Mucosa of stomach (tissue), 1 donor: ENCODE results near the gene RALGPS1.

Experiments used
- H3K27me3 ChIP-seq: one replicate; pipeline ENCODE4 v1.7.0; 2013; ENCODE audit warnings: mild to moderate bottlenecking, low read length; ENCODE audit not compliant: control insufficient read depth, insufficient read depth
- H3K36me3 ChIP-seq: one replicate; pipeline ENCODE4 v1.7.0; 2013; ENCODE audit warnings: low read length; ENCODE audit not compliant: control insufficient read depth, insufficient read depth
- H3K4me1 ChIP-seq: one replicate; pipeline ENCODE4 v1.7.0; 2013; ENCODE audit warnings: mild to moderate bottlenecking, low read length; ENCODE audit not compliant: control insufficient read depth, insufficient read depth
- H3K4me3 ChIP-seq: one replicate; pipeline ENCODE4 v1.7.0; 2013; ENCODE audit warnings: low read length
- H3K9ac ChIP-seq: one replicate; pipeline ENCODE4 v1.7.0; 2013; ENCODE audit warnings: mild to moderate bottlenecking, low read length, moderate library complexity
- H3K9me3 ChIP-seq: one replicate; pipeline ENCODE4 v1.7.0; 2013; ENCODE audit warnings: mild to moderate bottlenecking, low read length, moderate library complexity; ENCODE audit not compliant: control insufficient read depth
- donor health status: Pancreatic carcinoma.

The RALGPS1 gene

GRCh38 chr9:127121628-127122175 lies 207.1 kb downstream of the RALGPS1 start:
- Histone ChIP-seq H3K27me3 (no peaks in the 10 kb centered on the region), H3K9me3 (no peaks in the 10 kb centered on the region), H3K4me3 (no peak overlapping the region), H3K4me1 (peaks cover 28% of the 10 kb centered on the region), H3K36me3 (peaks cover 6% of the 10 kb centered on the region), H3K9ac (peak overlapping the region; percentile 65)

GRCh38 chr9:127122176-127123063 lies 207.8 kb downstream of the RALGPS1 start, which contains the start of gene ANGPTL2:
ANGPTL2 (minus strand) TSS chr9:127122635; CDS start chr9:127108731, 13,904 bp downstream.
- peak within 1 kb of the TSS; percentile 65 for H3K9ac ChIP-seq
- H3K9me3 ChIP-seq, result no peaks in the 10 kb centered on the region
- peaks cover 6% of the 10 kb centered on the region for H3K36me3 ChIP-seq
- no peaks in the 10 kb centered on the region for H3K27me3 ChIP-seq
- no peak within 1 kb of the TSS for H3K4me3 ChIP-seq
- peaks cover 28% of the 10 kb centered on the region for H3K4me1 ChIP-seq

- H3K9ac ChIP-seq, result peak overlapping the region; percentile 26
- peaks cover 6% of the 10 kb centered on the region for H3K36me3 ChIP-seq
- H3K4me1 ChIP-seq, result peaks cover 28% of the 10 kb centered on the region
- no peaks in the 10 kb centered on the region for H3K27me3 ChIP-seq
- H3K9me3 ChIP-seq, result no peaks in the 10 kb centered on the region
- no peak overlapping the region for H3K4me3 ChIP-seq
Measured at GRCh38 chr9:127123064-127123890, 208.7 kb downstream of the RALGPS1 start.

GRCh38 chr9:127124111-127124531 lies 209.5 kb downstream of the RALGPS1 start:
- H3K4me1 ChIP-seq, result peaks cover 36% of the 10 kb centered on the region
- no peaks in the 10 kb centered on the region for H3K9me3 ChIP-seq

GRCh38 chr9:127124792-127125191 lies 210.2 kb downstream of the RALGPS1 start:
- Histone ChIP-seq H3K9me3 (no peaks in the 10 kb centered on the region), H3K4me3 (no peak overlapping the region), H3K27me3 (no peaks in the 10 kb centered on the region), H3K4me1 (peaks cover 42% of the 10 kb centered on the region), H3K36me3 (no peaks in the 10 kb centered on the region), H3K9ac (no peak overlapping the region)

More at GRCh38 chr9:127124111-127124531, 209.5 kb downstream of the RALGPS1 start:
- Histone ChIP-seq H3K27me3 (no peaks in the 10 kb centered on the region), H3K36me3 (peaks cover under 1% of the 10 kb centered on the region), H3K9ac (no peak overlapping the region), H3K4me3 (no peak overlapping the region)

GRCh38 chr9:127126971-127127370 lies 212.4 kb downstream of the RALGPS1 start:
- no peaks in the 10 kb centered on the region for H3K9me3 ChIP-seq
- H3K4me1 ChIP-seq, result peaks cover 52% of the 10 kb centered on the region
- H3K27me3 ChIP-seq, result no peaks in the 10 kb centered on the region
- no peaks in the 10 kb centered on the region for H3K36me3 ChIP-seq
- no peak overlapping the region for H3K9ac ChIP-seq
- H3K4me3 ChIP-seq, result no peak overlapping the region

- Histone ChIP-seq H3K36me3 (no peaks in the 10 kb centered on the region), H3K9ac (no peak overlapping the region), H3K4me3 (no peak overlapping the region), H3K27me3 (no peaks in the 10 kb centered on the region), H3K4me1 (peaks cover 52% of the 10 kb centered on the region), H3K9me3 (no peaks in the 10 kb centered on the region)
Measured at GRCh38 chr9:127128341-127129072, 213.9 kb downstream of the RALGPS1 start.

- H3K4me3 ChIP-seq, result no peak overlapping the region
- no peaks in the 10 kb centered on the region for H3K9me3 ChIP-seq
Measured at GRCh38 chr9:127129073-127129717, 214.6 kb downstream of the RALGPS1 start.

GRCh38 chr9:127129718-127130085 lies 215.1 kb downstream of the RALGPS1 start:
- Histone ChIP-seq H3K4me1 (peaks cover 59% of the 10 kb centered on the region), H3K36me3 (no peaks in the 10 kb centered on the region), H3K4me3 (no peak overlapping the region), H3K27me3 (no peaks in the 10 kb centered on the region), H3K9me3 (no peaks in the 10 kb centered on the region), H3K9ac (no peak overlapping the region)

More at GRCh38 chr9:127129073-127129717, 214.6 kb downstream of the RALGPS1 start:
- no peaks in the 10 kb centered on the region for H3K27me3 ChIP-seq
- no peaks in the 10 kb centered on the region for H3K36me3 ChIP-seq
- H3K4me1 ChIP-seq, result peaks cover 57% of the 10 kb centered on the region
- H3K9ac ChIP-seq, result no peak overlapping the region

GRCh38 chr9:127130235-127130634 lies 215.7 kb downstream of the RALGPS1 start:
- Histone ChIP-seq H3K4me1 (peaks cover 59% of the 10 kb centered on the region), H3K9me3 (no peaks in the 10 kb centered on the region), H3K36me3 (no peaks in the 10 kb centered on the region), H3K27me3 (no peaks in the 10 kb centered on the region), H3K4me3 (no peak overlapping the region), H3K9ac (no peak overlapping the region)
